Activated B cell treated with CpG ODN at 0.5 μM for 24 hours (primary cell): ENCODE measurements around the gene FER1L5. TPM values are rescaled to one million over a fixed set of nuclear protein-coding genes. Genes with fewer than 3 reads are reported as not detected.

Experiments used
- ATAC-seq: fragments of 200-7000 bp; cut with Tn5 transposase; one replicate; pipeline ENCODE4 v1.10.0; 2021; ENCODE audit warnings: low read depth, mild to moderate bottlenecking, moderate library complexity
- CTCF ChIA-PET: fragments of 350-600 bp; sonication (Branson Sonifier 250); formaldehyde crosslinking; loops from one replicate; lab custom pipeline; 2021; ENCODE audit warnings: antibody characterized with exemption; lab: Charles Lee
- POLR2A ChIA-PET: fragments of 350-600 bp; sonication (Branson Sonifier 250); formaldehyde crosslinking; loops from one replicate; lab custom pipeline; 2021; ENCODE audit warnings: antibody characterized with exemption; lab: Charles Lee
- DNase-seq: peaks from one replicate; pipeline ENCODE4 v3.0.0; 2022
- H3K27ac Mint-ChIP-seq: one replicate; pipeline ENCODE4 v1.8.0; 2020; ENCODE audit warnings: mixed read lengths
- H3K27me3 Mint-ChIP-seq: one replicate; pipeline ENCODE4 v1.8.0; 2021; ENCODE audit warnings: mixed read lengths
- H3K36me3 Mint-ChIP-seq: one replicate; pipeline ENCODE4 v1.8.0; 2021; ENCODE audit warnings: low read depth, mixed read lengths
- H3K4me1 Mint-ChIP-seq: one replicate; pipeline ENCODE4 v1.8.0; 2021; ENCODE audit warnings: mixed read lengths
- H3K4me3 Mint-ChIP-seq: one replicate; pipeline ENCODE4 v1.8.0; 2020; ENCODE audit warnings: mild to moderate bottlenecking, mixed read lengths
- H3K9me3 Mint-ChIP-seq: one replicate; pipeline ENCODE4 v1.8.0; 2020; ENCODE audit warnings: mixed read lengths
- intact Hi-C: fragments of 100-400 bp; cut with micrococcal nuclease; formaldehyde crosslinking; loops from one replicate; pipeline ENCODE4 v1.15.1; 2024
- total RNA-seq: library from RNA; stranded (reverse); gene quantifications from 2 replicates; pipeline ENCODE4 v1.2.3, GENCODE V29; 2022
- TF ChIP-seq, protein P1 (sequence below): fragments of 200-600 bp; IDR thresholded peaks from one replicate; pipeline ENCODE4 v1.8.0; 2022; ENCODE audit warnings: antibody characterized with exemption, mild to moderate bottlenecking

FER1L5 gene
- total RNA-seq, 1 donor from 2014 or later = not detected

GRCh38 chr2:96699621-96700020, 57.1 kb downstream of the FER1L5 start:
- Mint-ChIP-seq H3K27me3 (no peaks in the 10 kb centered on the region), H3K36me3 (peaks cover 5% of the 10 kb centered on the region), H3K9me3 (no peaks in the 10 kb centered on the region), H3K4me3 (no peak overlapping the region), H3K27ac (no peak overlapping the region), H3K4me1 (peaks cover 2% of the 10 kb centered on the region)
- DNase-seq (no peak), ATAC-seq (no peak)
- POLR2A ChIA-PET = no interaction called here
- intact Hi-C loops = no loop called here
- TF ChIP-seq, protein P1, sequence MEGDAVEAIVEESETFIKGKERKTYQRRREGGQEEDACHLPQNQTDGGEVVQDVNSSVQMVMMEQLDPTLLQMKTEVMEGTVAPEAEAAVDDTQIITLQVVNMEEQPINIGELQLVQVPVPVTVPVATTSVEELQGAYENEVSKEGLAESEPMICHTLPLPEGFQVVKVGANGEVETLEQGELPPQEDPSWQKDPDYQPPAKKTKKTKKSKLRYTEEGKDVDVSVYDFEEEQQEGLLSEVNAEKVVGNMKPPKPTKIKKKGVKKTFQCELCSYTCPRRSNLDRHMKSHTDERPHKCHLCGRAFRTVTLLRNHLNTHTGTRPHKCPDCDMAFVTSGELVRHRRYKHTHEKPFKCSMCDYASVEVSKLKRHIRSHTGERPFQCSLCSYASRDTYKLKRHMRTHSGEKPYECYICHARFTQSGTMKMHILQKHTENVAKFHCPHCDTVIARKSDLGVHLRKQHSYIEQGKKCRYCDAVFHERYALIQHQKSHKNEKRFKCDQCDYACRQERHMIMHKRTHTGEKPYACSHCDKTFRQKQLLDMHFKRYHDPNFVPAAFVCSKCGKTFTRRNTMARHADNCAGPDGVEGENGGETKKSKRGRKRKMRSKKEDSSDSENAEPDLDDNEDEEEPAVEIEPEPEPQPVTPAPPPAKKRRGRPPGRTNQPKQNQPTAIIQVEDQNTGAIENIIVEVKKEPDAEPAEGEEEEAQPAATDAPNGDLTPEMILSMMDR = no peak
- CTCF ChIA-PET = no interaction called here

- peaks cover 7% of the 10 kb centered on the region for H3K36me3 Mint-ChIP-seq
- H3K9me3 Mint-ChIP-seq = no peaks in the 10 kb centered on the region
- DNase-seq = no peak
- TF ChIP-seq, protein P1 = no peak
- intact Hi-C loops = no loop called here
- no peak for ATAC-seq
- H3K27me3 Mint-ChIP-seq = no peaks in the 10 kb centered on the region
- ChIA-PET CTCF (no interaction called here), POLR2A (no interaction called here)
- H3K4me1 Mint-ChIP-seq = peaks cover 2% of the 10 kb centered on the region
- no peak overlapping the region for H3K27ac Mint-ChIP-seq
- no peak overlapping the region for H3K4me3 Mint-ChIP-seq
These were observed 57.5 kb downstream of the FER1L5 start for GRCh38 chr2:96700086-96700485.

DNA sequence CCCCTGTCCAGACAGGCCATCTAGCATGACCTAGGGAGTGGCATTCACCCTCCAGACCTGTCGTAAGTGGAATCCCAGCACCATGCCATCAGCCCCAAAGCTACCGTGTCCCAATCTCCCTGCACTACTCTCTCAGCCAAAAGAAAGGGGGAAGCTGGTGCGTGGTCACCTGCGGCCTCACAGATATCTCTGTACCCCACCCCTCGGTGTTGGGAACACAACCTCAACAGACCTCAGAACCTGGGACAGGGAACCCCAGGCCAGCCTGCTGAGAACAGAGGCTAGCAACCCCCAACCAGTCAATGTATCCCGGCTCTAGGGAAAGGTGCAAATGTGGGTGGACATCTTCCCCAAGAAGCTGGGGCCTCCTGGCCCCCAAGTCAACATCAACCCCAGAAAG, 59.1 kb downstream of the FER1L5 start:
- intact Hi-C loops = no loop called here
- ATAC-seq = no peak

DNA sequence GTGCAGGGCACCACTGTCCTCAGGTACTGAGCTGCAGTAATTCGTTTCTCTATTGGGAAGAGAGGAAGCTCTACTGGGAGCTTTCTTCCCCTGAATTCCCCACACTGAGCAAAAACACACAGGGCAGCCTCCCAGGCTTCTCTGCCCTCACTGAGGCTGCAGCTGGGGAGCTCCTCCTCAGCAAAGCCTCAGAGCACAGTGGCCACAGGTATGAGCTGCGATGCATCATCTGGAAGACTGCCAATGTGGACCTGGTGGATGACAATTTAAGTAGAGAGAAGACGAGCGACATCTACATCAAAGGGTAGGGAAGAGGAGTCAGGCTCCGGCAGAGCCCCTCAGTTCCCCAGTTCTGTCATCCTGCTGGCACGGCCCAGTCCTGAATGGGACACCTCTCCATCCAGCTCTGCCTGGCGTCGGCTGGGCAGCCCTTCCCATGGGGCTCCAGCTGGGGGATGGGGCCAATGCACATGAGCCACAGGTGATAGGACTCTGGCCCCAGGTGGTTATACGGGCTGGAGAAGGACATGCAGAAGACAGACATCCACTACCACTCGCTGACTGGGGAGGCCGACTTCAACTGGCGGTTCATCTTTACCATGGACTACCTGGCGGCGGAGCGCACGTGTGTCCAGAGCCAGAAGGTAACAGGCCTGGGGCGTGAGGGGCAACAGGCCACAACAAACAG, 59.7 kb downstream of the FER1L5 start:
- no peak for ATAC-seq
- TF ChIP-seq, protein P1 = no peak
- H3K27ac Mint-ChIP-seq = no peak overlapping the region
- POLR2A ChIA-PET = no interaction called here
- no peak for DNase-seq
- H3K9me3 Mint-ChIP-seq = no peaks in the 10 kb centered on the region
- H3K4me1 Mint-ChIP-seq = peaks cover 2% of the 10 kb centered on the region
- no peaks in the 10 kb centered on the region for H3K27me3 Mint-ChIP-seq
- CTCF ChIA-PET = no interaction called here
- H3K36me3 Mint-ChIP-seq = peaks cover 28% of the 10 kb centered on the region
- intact Hi-C loops = no loop called here
- no peak overlapping the region for H3K4me3 Mint-ChIP-seq

More for the DNA sequence above, 59.1 kb downstream of the FER1L5 start:
- H3K4me3 Mint-ChIP-seq = no peak overlapping the region
- H3K27ac Mint-ChIP-seq = no peak overlapping the region
- ChIA-PET POLR2A (no interaction called here), CTCF (no interaction called here)
- peaks cover 2% of the 10 kb centered on the region for H3K4me1 Mint-ChIP-seq
- H3K9me3 Mint-ChIP-seq = no peaks in the 10 kb centered on the region
- H3K27me3 Mint-ChIP-seq = no peaks in the 10 kb centered on the region
- H3K36me3 Mint-ChIP-seq = peaks cover 22% of the 10 kb centered on the region
- no peak for DNase-seq
- TF ChIP-seq, protein P1 = no peak

GRCh38 chr2:96703021-96703751, 60.6 kb downstream of the FER1L5 start:
- Mint-ChIP-seq H3K36me3 (peaks cover 37% of the 10 kb centered on the region), H3K4me1 (peaks cover 2% of the 10 kb centered on the region), H3K27me3 (no peaks in the 10 kb centered on the region), H3K4me3 (no peak overlapping the region), H3K9me3 (no peaks in the 10 kb centered on the region), H3K27ac (no peak overlapping the region)
- ChIA-PET CTCF (no interaction called here), POLR2A (no interaction called here)
- no peak for DNase-seq
- TF ChIP-seq, protein P1 = no peak
- no peak for ATAC-seq
- intact Hi-C loops = no loop called here
